ENCODE results near the gene LRIT2.

The LRIT2 gene, protein sequence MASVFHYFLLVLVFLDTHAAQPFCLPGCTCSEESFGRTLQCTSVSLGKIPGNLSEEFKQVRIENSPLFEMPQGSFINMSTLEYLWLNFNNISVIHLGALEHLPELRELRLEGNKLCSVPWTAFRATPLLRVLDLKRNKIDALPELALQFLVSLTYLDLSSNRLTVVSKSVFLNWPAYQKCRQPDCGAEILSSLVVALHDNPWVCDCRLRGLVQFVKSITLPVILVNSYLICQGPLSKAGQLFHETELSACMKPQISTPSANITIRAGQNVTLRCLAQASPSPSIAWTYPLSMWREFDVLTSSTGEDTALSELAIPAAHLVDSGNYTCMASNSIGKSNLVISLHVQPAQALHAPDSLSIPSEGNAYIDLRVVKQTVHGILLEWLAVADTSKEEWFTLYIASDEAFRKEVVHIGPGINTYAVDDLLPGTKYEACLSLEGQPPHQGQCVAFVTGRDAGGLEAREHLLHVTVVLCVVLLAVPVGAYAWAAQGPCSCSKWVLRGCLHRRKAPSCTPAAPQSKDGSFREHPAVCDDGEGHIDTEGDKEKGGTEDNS

GRCh38 chr10:84225427-84226173 lies at the start of gene LRIT2:
TSS of gene LRIT2 (minus strand) at chr10:84225544. CDS start at chr10:84225520, 24 bp downstream.
- DNase-seq, result no peak

DNA sequence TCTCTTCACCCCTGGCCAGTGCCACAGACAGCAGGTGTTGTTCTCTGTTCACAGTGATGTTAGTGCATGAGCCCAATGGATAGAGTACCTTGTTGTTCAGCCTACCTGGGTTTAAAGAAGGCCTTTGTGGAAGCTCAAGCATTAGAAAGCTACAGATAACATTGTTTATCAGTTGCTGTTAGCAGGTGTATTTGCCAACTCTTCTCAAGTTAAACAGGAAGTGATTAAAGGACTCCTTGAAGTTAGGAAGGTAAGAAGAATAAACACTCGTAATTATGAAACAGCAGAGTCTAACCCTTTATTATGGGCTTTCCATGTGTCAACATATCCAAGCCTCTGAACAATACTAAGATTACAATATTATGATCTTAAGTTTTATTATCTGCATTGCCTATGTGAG lies 45.4 kb upstream of the LRIT2 start:
- no peak for DNase-seq

DNA sequence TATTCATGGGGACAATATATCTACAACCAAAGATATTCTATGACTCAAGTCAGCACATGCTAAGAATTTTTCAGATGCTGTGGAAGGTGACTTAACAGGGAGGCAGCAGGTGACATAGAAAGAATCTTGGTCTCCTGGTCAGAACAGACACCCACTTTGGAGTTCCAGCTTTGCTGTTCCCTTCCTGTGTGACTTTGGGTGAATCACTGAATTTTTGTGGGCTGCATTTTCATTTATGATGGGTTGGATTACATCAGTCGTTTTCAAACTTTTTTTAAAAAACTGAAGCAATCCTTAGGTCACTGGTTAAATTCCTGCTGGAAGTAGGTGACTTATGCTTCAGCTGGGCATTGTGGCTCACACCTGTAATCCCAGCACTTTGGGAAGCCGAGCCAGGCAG lies 44.4 kb upstream of the LRIT2 start:
- no peak for DNase-seq

DNA sequence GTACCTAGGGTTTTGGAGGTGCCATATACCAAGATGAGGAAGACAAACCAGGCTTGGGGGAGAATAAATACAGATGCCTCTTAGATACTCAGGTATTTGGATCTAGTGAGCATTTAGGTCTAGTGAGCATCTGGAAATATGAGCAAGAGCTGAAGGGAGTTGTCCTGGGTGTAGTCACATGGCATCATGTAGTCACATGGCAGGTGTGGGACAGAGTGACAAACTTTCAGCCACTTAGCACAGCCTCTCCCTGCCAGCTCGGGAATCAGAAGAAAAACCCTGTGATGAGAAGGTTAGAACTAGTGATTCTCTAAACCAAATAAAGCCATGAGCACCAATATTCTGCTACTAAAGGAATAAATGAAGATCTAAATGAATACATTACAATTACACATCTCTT lies 43.8 kb upstream of the LRIT2 start:
- no peak for DNase-seq

- DNase-seq, result no peak
Measured at GRCh38 chr10:84267503-84268126, 42.3 kb upstream of the LRIT2 start.

DNA sequence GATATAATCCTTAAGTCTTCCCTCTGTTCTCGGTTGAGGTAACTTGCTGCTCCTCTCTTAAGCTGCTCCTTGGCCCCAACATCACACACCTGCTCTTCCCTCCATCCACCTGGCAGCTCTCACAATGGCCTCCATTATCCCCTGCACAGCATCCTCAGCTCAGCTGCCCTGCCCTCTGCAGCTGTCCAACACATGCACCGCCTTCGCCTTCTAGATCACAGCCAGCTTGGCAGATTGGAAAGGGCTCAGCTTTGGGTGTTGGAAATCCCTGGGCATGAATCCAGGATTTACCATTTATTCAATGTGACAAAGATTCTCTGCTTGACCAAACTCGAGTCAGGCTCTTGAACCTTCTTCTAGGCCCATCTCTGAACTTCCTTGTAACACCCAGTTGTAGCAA lies 40.1 kb upstream of the LRIT2 start:
- no peak for DNase-seq

GRCh38 chr10:84264611-84265141 lies 39.3 kb upstream of the LRIT2 start:
- DNase-seq, result peak; percentile 73

DNA sequence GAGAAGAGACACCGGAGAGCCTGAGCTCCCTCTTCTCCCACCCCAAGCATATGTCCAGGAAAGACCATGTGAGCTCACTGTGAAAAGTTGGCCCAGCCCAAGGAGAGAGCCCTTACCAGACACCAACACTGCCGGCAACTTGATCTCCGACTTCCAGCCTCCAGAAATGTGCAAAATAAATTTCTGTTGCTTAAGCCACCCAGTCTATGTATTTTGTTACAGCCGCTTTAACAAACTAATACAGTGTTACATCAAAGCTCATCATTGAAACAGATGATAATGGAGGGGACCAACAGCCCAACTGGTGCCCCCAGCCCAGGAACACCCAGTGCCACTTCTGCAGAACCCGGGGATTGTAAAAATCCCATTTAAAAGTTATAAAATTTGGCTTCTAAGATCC lies 38.4 kb upstream of the LRIT2 start:
- no peak for DNase-seq

GRCh38 chr10:84262190-84262956 lies 37.0 kb upstream of the LRIT2 start:
- DNase-seq, result no peak

DNA sequence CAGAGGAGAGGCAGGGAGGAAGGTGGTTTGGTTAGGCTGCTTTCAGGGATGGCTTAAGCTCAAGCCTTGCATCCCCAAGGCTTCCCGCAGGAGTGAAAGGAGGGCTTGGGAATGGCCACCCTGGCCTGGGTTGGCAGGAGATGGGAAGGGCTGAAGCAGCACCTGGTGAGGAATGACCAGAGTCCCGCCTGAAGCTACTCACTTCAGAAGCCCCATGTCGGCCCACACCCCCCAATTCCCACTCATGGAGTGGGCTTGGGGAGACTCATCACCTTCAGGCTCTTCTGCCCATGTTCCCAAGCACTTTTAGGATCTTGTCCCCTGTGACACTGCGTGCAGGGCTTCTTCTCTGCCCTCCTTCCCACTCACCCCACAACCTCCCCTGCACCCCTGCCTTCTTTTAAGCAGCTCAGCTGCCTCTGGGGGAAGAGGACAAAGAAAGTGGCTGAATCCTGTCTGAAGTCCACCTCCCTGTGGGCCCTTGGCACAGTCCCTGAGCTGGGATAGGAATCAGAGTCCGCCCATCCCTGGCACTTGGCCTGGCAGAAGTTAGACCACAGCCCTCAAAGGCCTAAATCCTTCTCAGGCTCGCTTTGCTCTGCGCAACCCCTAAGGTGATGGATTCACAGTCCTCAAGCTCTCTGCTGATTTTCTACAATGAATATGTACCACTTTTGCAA lies 36.0 kb upstream of the LRIT2 start:
- DNase-seq, result no peak

DNA sequence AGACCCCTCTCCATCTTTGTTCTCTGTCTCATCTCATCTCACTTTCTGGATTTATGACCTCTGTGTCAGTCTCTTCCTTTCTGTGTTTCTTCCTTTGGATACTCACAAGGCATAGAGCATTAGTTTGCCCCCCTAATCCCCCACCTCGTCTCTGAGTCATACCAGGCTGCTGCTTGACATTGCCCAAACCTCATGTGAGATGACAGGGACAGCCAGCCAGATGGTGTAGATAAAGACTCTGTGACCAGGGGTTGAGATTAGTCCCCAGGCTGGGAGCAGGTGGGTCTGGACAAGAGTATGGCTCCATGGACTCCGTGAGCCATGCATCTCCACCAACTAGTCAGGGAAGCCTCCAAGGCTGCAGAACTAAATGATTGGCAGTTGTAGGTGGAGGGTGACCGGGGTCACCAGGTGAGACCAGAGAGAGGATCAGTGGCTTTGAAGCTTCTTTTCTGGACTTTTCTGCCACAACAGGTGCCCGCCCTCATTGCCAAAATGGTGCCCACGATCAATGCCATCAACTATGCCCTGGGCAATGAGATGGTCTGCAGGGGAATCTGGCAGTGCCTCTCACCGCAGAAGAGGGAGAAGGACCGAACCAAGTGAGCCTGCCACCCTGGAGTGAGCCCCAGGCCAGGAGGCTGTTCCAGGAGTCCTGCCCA lies 32.8 kb upstream of the LRIT2 start:
- no peak for DNase-seq

GRCh38 chr10:84257343-84258020 lies 32.1 kb upstream of the LRIT2 start:
- DNase-seq, result no peak

DNA sequence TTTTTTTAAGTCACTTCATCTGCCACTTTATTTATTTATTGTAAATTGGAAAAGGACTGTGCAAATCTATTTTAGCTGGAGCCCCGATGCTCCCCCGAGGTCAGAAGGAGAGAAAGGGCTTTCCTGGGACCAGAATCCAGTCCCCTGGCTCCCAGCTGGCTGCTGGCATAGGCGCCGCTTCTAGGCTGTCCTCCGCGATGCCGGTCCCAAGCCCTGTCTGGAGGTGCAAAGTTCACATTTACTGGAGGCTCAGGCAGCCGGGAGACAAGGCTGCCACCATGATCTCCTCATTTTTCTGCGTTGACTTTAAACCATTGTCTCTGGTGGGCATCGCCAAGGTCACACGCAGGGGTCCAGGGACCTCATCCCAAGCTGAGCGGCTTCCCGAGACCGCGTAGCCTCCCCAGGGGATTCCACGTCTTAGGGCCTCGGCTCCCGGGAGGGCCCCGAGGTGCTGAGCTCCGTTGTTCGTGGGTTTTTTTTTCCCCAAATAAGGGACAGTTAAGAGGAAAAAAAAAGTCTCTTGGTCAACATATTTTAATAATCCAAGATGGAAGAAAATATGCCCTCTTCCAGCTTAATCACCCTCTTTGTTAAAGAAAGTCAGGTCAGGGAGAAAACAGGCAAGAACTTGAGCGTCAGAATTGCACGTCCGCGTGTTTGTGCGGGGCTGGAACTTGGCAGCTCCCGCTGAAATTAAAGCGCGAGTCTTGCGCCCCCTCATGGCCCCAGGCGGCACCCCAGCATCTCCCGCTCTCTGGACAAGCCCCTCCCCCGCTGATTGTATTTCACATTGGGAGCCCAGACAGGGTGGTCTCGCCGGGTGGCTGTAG lies 31.4 kb upstream of the LRIT2 start:
- peak; percentile 60 for DNase-seq

- DNase-seq, result no peak
Measured at GRCh38 chr10:84254552-84255478, 29.5 kb upstream of the LRIT2 start.

DNA sequence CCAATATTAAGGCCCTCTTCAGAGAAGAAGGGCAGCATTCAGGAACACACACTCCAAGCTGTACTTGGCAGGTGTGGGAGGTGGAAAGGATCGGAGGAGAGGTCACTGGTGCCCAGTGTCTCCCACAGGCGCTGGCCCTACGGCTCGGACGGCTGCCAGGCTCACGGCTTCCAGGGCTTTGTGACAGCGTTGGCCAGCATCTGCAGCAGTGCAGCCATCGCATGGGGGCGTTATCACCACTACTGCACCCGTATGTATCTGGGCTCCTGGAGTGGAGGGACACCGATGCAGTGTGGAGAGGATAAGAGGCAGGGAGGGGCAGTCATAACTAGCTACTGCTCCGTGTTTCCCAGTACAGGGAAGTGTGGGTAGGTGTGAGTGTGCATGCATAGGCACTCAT lies 23.4 kb upstream of the LRIT2 start:
- DNase-seq, result no peak

- DNase-seq, result no peak
Measured at GRCh38 chr10:84247496-84247895, 22.2 kb upstream of the LRIT2 start.

- DNase-seq, result peak; percentile 58
Measured at GRCh38 chr10:84244651-84245270, 19.4 kb upstream of the LRIT2 start, which contains the start of gene RGR. TSS of gene RGR (plus strand) at chr10:84245053. CDS start at chr10:84245091, 38 bp downstream.

- DNase-seq, result no peak
Measured at GRCh38 chr10:84243759-84244158, 18.4 kb upstream of the LRIT2 start.
